Erythroblast (primary cell): ENCODE data around the gene KMT5B.

ENCODE experiments used
- DNase-seq, 2 experiments: peaks; one replicate each; lab custom pipeline; 2025; lab: John Stamatoyannopoulos, UW
- GATA1 ChIP-seq: IDR thresholded peaks from 2 replicates; pipeline ENCODE4 v1.6.1; 2011; ENCODE audit warnings: low read depth, mild to moderate bottlenecking, control low read depth, low read length, moderate library complexity
- POLR2A ChIP-seq: IDR thresholded peaks from 2 replicates; pipeline ENCODE4 v1.6.1; 2011; ENCODE audit warnings: mild to moderate bottlenecking, low read length

Gene KMT5B

GRCh38 chr11:68181719-68182451 lies 31.2 kb downstream of the KMT5B start:
- no peak for DNase-seq
- no peak for TF ChIP-seq POLR2A
- TF ChIP-seq GATA1, result no peak

DNA sequence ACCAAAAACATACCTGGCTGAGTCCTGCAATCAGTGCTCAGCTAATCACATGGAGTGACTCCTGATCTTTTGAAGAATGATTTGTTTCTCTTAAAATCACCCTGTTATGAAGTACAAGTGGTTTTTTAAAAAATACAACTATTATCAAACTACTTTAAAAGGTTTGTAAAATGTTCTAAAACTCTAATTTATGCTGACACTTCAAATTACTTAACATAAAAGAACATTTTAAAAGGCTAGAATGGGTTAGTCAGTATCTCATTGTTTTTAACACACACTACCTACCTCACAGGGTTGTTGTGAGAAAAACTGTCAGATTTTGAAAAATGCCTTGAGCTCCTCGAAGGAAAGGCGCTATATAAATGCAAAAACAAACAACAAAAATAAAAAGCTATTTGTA lies 33.2 kb downstream of the KMT5B start:
- TF ChIP-seq POLR2A (no peak), GATA1 (no peak)

GRCh38 chr11:68177877-68178276 lies 35.2 kb downstream of the KMT5B start:
- no peak for DNase-seq
- TF ChIP-seq POLR2A, result no peak
- no peak for TF ChIP-seq GATA1

More for the DNA sequence above, 33.2 kb downstream of the KMT5B start:
- no peak for DNase-seq

DNA sequence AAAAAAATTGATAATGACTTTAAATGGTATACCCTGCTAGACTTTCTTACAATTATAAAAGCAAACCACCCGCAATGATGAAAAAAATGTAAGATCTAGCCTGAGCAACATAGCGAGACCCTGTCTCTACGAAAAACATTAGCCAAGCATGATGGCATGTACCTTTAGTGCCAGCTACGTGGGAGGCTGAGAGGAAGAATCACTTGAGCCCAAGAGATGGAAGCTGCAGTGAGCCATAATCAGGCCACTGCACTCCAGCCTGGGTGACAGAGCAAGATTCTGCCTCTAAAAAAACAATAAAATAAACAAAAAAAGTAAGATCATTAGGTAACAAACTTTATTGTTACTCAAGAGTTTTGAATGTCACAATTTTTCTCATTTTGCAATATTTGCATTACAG lies 39.2 kb downstream of the KMT5B start:
- no peak for DNase-seq
- TF ChIP-seq POLR2A (no peak), GATA1 (no peak)

- DNase-seq, result no peak
- TF ChIP-seq POLR2A (no peak), GATA1 (no peak)
Observed at GRCh38 chr11:68169442-68169841, 43.7 kb downstream of the KMT5B start.

- TF ChIP-seq GATA1 (no peak), POLR2A (no peak)
Observed at GRCh38 chr11:68168694-68169093, 44.4 kb downstream of the KMT5B start.

GRCh38 chr11:68167474-68167873 lies 45.6 kb downstream of the KMT5B start:
- TF ChIP-seq POLR2A, result no peak
- TF ChIP-seq GATA1, result no peak
- no peak for DNase-seq

More at GRCh38 chr11:68168694-68169093, 44.4 kb downstream of the KMT5B start:
- DNase-seq, result no peak

DNA sequence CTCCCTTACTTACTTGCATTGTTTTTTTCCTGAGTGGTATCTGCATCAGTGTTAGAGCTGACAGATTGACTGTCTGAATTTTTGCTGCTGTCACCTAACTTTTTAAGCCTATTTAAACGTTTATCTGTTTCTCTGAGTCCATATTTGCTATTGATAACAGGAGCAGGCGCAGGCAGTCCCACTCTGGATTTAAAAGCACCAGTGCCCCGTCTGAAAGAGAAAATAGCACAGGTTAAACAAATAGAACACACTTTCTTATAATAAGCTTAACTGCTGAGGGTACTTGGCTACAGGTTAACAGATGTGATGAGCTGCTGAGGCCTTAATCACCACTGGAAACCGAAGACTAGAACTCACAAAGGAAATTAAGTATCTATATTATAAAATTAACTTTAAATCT lies 46.1 kb downstream of the KMT5B start:
- DNase-seq, result no peak
- TF ChIP-seq GATA1 (no peak), POLR2A (no peak)

DNA sequence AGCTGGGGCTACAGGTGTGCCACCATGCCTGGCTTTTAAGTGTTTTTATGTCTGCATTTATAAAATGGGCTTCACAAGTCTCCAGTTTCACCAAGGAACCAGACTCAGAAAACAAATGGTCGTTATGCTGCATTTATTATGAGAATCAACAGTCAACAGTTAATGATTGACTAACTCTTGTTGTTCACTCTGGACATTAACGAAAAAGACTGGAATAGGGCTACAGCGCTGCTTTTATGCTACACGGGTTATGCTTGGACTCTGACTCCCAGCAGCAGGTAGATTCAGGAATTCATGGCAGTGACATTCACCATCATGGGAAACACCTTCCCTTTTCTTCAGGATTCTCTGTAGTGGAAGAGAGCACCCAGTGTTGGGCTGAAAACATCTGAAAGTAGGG lies 47.5 kb downstream of the KMT5B start:
- TF ChIP-seq POLR2A, result no peak
- TF ChIP-seq GATA1, result no peak
- no peak for DNase-seq

DNA sequence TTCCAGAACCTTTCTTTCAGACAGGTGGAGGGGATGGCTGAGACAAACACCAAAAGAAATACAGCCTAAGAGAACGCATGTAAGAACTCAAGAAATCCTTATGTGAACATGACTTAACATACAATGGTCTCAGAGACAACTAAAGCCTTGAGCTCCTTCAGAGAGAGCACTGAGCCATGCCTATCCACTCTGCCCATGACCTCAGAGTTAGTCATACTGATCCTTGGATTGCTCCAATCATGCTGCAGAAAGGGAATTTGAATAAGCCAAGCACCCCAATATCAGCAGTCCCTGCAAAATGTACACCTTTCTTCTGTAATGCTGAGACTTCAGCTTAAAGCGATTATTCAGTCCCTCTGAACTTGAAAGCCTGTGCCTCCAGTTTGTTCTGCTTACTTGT lies 48.7 kb downstream of the KMT5B start:
- no peak for TF ChIP-seq POLR2A
- TF ChIP-seq GATA1, result no peak

GRCh38 chr11:68163691-68164090 lies 49.4 kb downstream of the KMT5B start:
- DNase-seq, result no peak
- no peak for TF ChIP-seq GATA1
- no peak for TF ChIP-seq POLR2A

More for the DNA sequence above, 48.7 kb downstream of the KMT5B start:
- DNase-seq, result peak in 1 of 2 experiments; percentile 25

DNA sequence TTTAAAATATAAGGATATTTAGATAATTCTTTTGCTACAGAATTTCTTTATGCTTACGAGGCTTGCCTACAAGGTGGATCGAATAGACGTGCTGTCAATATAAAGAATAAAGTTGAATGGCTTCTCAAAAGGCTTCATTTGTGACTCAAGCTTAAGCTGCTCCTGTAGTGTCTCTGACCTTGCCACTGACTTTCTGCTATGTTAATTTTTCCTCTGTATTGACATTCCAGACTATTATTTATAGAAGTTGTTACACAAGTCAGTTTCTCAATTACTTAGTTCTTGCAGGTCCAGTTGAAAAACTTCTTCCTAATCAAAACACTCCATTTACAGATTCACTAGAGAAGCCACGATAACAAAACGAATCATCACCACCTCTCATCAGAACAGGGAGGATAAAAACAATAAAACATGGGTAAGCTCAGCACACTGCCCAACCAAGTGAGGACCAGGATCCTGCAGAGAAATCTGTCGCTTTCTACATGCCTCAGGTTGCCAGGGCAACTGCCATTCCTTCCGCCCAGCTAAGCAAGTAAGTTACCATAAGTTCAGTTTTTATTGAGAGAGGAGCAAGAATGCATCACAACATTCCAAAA lies 52.9 kb downstream of the KMT5B start:
- DNase-seq, result no peak

GRCh38 chr11:68159665-68160064 lies 53.4 kb downstream of the KMT5B start:
- TF ChIP-seq POLR2A (no peak), GATA1 (no peak)
- DNase-seq, result no peak

More for the DNA sequence above, 52.9 kb downstream of the KMT5B start:
- no peak for TF ChIP-seq GATA1
- TF ChIP-seq POLR2A, result no peak

- DNase-seq, result no peak
- TF ChIP-seq POLR2A (no peak), GATA1 (no peak)
Observed at GRCh38 chr11:68159161-68159560, 53.9 kb downstream of the KMT5B start.

DNA sequence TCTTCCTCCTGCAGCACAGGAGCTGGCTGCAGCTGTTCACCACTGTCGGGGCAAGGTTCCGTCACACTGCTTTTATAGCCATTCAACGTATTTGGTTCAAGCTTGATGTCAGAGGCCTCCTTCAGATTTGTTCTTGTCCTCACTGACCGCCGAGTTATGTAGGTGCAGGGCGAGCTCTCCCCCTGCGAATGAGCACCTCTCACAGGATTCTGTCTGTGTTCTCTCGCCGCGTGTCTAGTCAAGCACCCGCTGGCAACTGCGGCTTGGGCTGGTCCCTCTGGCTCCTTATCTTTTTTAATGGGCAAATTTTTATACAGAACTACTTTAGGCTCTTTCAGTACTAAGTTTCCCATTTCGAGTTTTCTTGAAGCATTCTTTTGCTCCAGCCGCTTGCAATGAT lies 54.5 kb downstream of the KMT5B start:
- DNase-seq, result no peak

More for the DNA sequence above, 54.5 kb downstream of the KMT5B start:
- TF ChIP-seq POLR2A, result no peak
